HK-2 (cell line): ENCODE results near the gene TOR4A.
"Not testable (repeated sequence)": the region's sequence is repeated elsewhere in the genome, so short reads cannot be mapped to it uniquely, and the experiment has no call there.

Experiments used
- DNase-seq: peaks from one replicate; pipeline ENCODE4 v3.0.0-alpha.2; 2018; ENCODE audit not compliant: unreplicated experiment

The TOR4A gene

GRCh38 chr9:137317718-137318511, 40.4 kb downstream of the TOR4A start:
- DNase-seq: no peak

GRCh38 chr9:137318602-137319001, 41.1 kb downstream of the TOR4A start:
- DNase-seq: no peak

GRCh38 chr9:137319011-137319738, 41.6 kb downstream of the TOR4A start:
- DNase-seq: no peak

- DNase-seq: no peak
Observed at GRCh38 chr9:137319739-137320551, 42.4 kb downstream of the TOR4A start.

GRCh38 chr9:137320555-137321384, 43.2 kb downstream of the TOR4A start:
- DNase-seq: no peak

- DNase-seq: no peak
Observed at GRCh38 chr9:137321726-137322361, 44.3 kb downstream of the TOR4A start.

- DNase-seq: no peak
Observed at GRCh38 chr9:137323531-137324331, 46.2 kb downstream of the TOR4A start.

- DNase-seq: no peak
Observed at GRCh38 chr9:137325124-137325523, 47.6 kb downstream of the TOR4A start.

GRCh38 chr9:137325799-137326198, 48.3 kb downstream of the TOR4A start:
- no peak for DNase-seq

GRCh38 chr9:137326445-137327065, 49.0 kb downstream of the TOR4A start:
- DNase-seq: no peak

- DNase-seq: not testable (repeated sequence)
Observed at GRCh38 chr9:137327641-137328550, 50.4 kb downstream of the TOR4A start.

GRCh38 chr9:137329590-137329989, 52.1 kb downstream of the TOR4A start:
- not testable (repeated sequence) for DNase-seq

GRCh38 chr9:137330689-137331088, 53.2 kb downstream of the TOR4A start:
- no peak for DNase-seq

GRCh38 chr9:137331929-137332328, 54.4 kb downstream of the TOR4A start:
- DNase-seq: no peak
